HG02840 (cell line): ENCODE results near the gene STXBP4.
"Not testable (repeated sequence)": the region's sequence is repeated elsewhere in the genome, so short reads cannot be mapped to it uniquely, and the experiment has no call there.

ENCODE experiments used
- ATAC-seq: cut with Tn5 transposase; IDR thresholded peaks from one replicate; pipeline ENCODE4 v1.9.1; 2021; ENCODE audit warnings: mild to moderate bottlenecking, moderate library complexity, moderate number of reproducible peaks; ENCODE audit not compliant: unreplicated experiment, low FRiP score

The STXBP4 gene

GRCh38 chr17:55038291-55038690 is 69.7 kb downstream of the STXBP4 start:
- ATAC-seq: no peak

- no peak for ATAC-seq
Observed at GRCh38 chr17:55040611-55041010, 72.0 kb downstream of the STXBP4 start.

- no peak for ATAC-seq
Observed at GRCh38 chr17:55053855-55054254, 85.3 kb downstream of the STXBP4 start.

- ATAC-seq: no peak
Observed at GRCh38 chr17:55054429-55054828, 85.9 kb downstream of the STXBP4 start.

GRCh38 chr17:55056526-55056925 is 88.0 kb downstream of the STXBP4 start:
- no peak for ATAC-seq

GRCh38 chr17:55057184-55057583 is 88.6 kb downstream of the STXBP4 start:
- no peak for ATAC-seq

GRCh38 chr17:55059724-55060123 is 91.2 kb downstream of the STXBP4 start:
- ATAC-seq: no peak

- no peak for ATAC-seq
Observed at GRCh38 chr17:55062921-55063320, 94.4 kb downstream of the STXBP4 start.

- ATAC-seq: no peak
Observed at GRCh38 chr17:55063885-55064874, 95.6 kb downstream of the STXBP4 start.

GRCh38 chr17:55067697-55068439 is 99.3 kb downstream of the STXBP4 start:
- no peak for ATAC-seq

- no peak for ATAC-seq
Observed at GRCh38 chr17:55068862-55069811, 100.6 kb downstream of the STXBP4 start.

- no peak for ATAC-seq
Observed at GRCh38 chr17:55069983-55070529, 101.5 kb downstream of the STXBP4 start.

- no peak for ATAC-seq
Observed at GRCh38 chr17:55072898-55073297, 104.3 kb downstream of the STXBP4 start.

GRCh38 chr17:55073467-55073866 is 104.9 kb downstream of the STXBP4 start:
- ATAC-seq: not testable (repeated sequence)

GRCh38 chr17:55081559-55081958 is 113.0 kb downstream of the STXBP4 start:
- no peak for ATAC-seq

- ATAC-seq: no peak
Observed at GRCh38 chr17:55086635-55087058, 118.1 kb downstream of the STXBP4 start.

GRCh38 chr17:55089256-55089655 is 120.7 kb downstream of the STXBP4 start:
- no peak for ATAC-seq

GRCh38 chr17:55090079-55090492 is 121.5 kb downstream of the STXBP4 start:
- peak; percentile 93 for ATAC-seq

GRCh38 chr17:55093353-55093752 is 124.8 kb downstream of the STXBP4 start:
- ATAC-seq: no peak

- no peak for ATAC-seq
Observed at GRCh38 chr17:55098765-55099164, 130.2 kb downstream of the STXBP4 start.
